K562 (cell line): ENCODE data around the gene NPAS1. TPM values are rescaled to one million over a fixed set of nuclear protein-coding genes. Genes with fewer than 3 reads are reported as not detected.

Source experiments
- ARID2 ChIP-seq: fragments of 450-650 bp; IDR thresholded peaks from 2 replicates; pipeline ENCODE4 v1.6.1; 2017; ENCODE audit warnings: antibody characterized with exemption, mild to moderate bottlenecking
- CC2D1A ChIP-seq: fragments of 450-650 bp; IDR thresholded peaks from 2 replicates; pipeline ENCODE4 v1.6.1; 2017; ENCODE audit warnings: mild to moderate bottlenecking
- FOXP1 ChIP-seq: sonication (generic); formaldehyde crosslinking; IDR thresholded peaks from 2 replicates; pipeline ENCODE4 v1.8.0; 2022; ENCODE audit warnings: mild to moderate bottlenecking, missing genetic modification reagents
- IFI16 ChIP-seq: fragments of 250-450 bp; sonication (Bioruptor Pico); IDR thresholded peaks from 2 replicates; pipeline ENCODE4 v2.1.2; 2022; ENCODE audit warnings: mild to moderate bottlenecking, inconsistent platforms
- ILF3 ChIP-seq: fragments of 450-650 bp; IDR thresholded peaks from 2 replicates; pipeline ENCODE4 v1.6.1; 2018; ENCODE audit warnings: antibody characterized with exemption, mild to moderate bottlenecking, moderate library complexity, borderline replicate concordance
- KAT2B ChIP-seq: IDR thresholded peaks from one replicate; pipeline ENCODE4 v1.6.1; 2012; ENCODE audit warnings: low read depth, mild to moderate bottlenecking, control low read depth, inconsistent platforms, low read length, moderate library complexity
- NR2C1 ChIP-seq, 2 experiments: fragments of 450-650 bp; IDR thresholded peaks; 2 replicates each; pipeline ENCODE4 v1.6.1; 2017; ENCODE audit warnings: mild to moderate bottlenecking in 2 of 2, antibody characterized with exemption in 1 of 2, inconsistent platforms in 1 of 2, missing compliant biosample characterization in 1 of 2, missing genetic modification characterization in 1 of 2
- POLR2A ChIP-seq: fragments of 450-650 bp; conservative IDR thresholded peaks from 2 replicates; pipeline ENCODE4 v1.6.1; 2016
- RBM34 ChIP-seq: fragments of 200-400 bp; formaldehyde crosslinking; IDR thresholded peaks from 2 replicates; pipeline ENCODE4 v1.6.1; 2018; ENCODE audit warnings: low read length, borderline replicate concordance; ENCODE audit not compliant: insufficient read depth
- SMC3 ChIP-seq: conservative IDR thresholded peaks from 2 replicates; pipeline ENCODE4 v1.6.1; 2011; ENCODE audit warnings: low read depth, low read length, improper control_type of control experiment; ENCODE audit not compliant: insufficient read depth
- SPI1 ChIP-seq: IDR thresholded peaks from 2 replicates; pipeline ENCODE4 v1.6.1; 2011; ENCODE audit warnings: low read depth, low read length, control low read depth, borderline replicate concordance
- WHSC1 ChIP-seq: IDR thresholded peaks from one replicate; pipeline ENCODE4 v1.6.1; 2012; ENCODE audit warnings: low read length, control low read depth, inconsistent platforms
- ZBTB1 ChIP-seq: sonication (generic); formaldehyde crosslinking; IDR thresholded peaks from 2 replicates; pipeline ENCODE4 v1.8.1; 2023; ENCODE audit warnings: missing genetic modification reagents, low read depth, mild to moderate bottlenecking, borderline replicate concordance
- ZNF699 ChIP-seq: fragments of 250-450 bp; sonication (Bioruptor Pico); IDR thresholded peaks from 2 replicates; pipeline ENCODE4 v1.8.0; 2021; ENCODE audit warnings: mild to moderate bottlenecking, moderate library complexity; ENCODE audit not compliant: insufficient replicate concordance
- ZNF717 ChIP-seq: fragments of 250-450 bp; sonication (Bioruptor Pico); IDR thresholded peaks from 2 replicates; pipeline ENCODE4 v1.5.0; 2021
- ZNF76 ChIP-seq: fragments of 250-450 bp; sonication (Bioruptor Pico); IDR thresholded peaks from 2 replicates; pipeline ENCODE4 v1.4.0; 2020; ENCODE audit warnings: mild to moderate bottlenecking, moderate library complexity, borderline replicate concordance
- ZNF778 ChIP-seq: fragments of 450-650 bp; formaldehyde crosslinking; IDR thresholded peaks from 2 replicates; pipeline ENCODE4 v1.4.0; 2020; ENCODE audit warnings: mild to moderate bottlenecking, moderate library complexity
- polyA plus RNA-seq, 8 experiments: library from polyadenylated mRNA; depleted of rRNA in 4 of 8; stranded (reverse) in 5 of 8; unstranded in 3 of 8; fragments of >200 nt; fragmentation: Nextera tagmentation in 2 of 8; fragmentation: Illumina TruSeq in 1 of 8; extraction: Ambion mirVana in 2 of 8; extraction: Trizol in 1 of 8; gene quantifications; 2 replicates each; pipeline versions ENCODE4 v1.2.1 to v1.2.3, GENCODE V29; 2011 to 2014; ENCODE audit warnings: inconsistent platforms in 1 of 8, missing spikeins in 1 of 8
- total RNA-seq, 7 experiments: library from RNA; depleted of rRNA in 6 of 7; stranded (reverse); fragments of >200 nt in 6 of 7; fragmentation: Illumina TruSeq in 2 of 7; extraction: Trizol in 2 of 7; gene quantifications; 2 replicates each; pipeline versions ENCODE4 v1.2.1 to v1.2.3, GENCODE V29; 2011 to 2021; ENCODE audit warnings: low replicate concordance in 1 of 7
- TF ChIP-seq, protein P1 (sequence below): fragments of 450-650 bp; formaldehyde crosslinking; IDR thresholded peaks from 2 replicates; pipeline ENCODE4 v1.4.0; 2020; ENCODE audit warnings: mild to moderate bottlenecking
- TF ChIP-seq, protein P2 (sequence below): fragments of 250-450 bp; sonication (Bioruptor Pico); IDR thresholded peaks from 2 replicates; pipeline ENCODE4 v1.8.0; 2021; ENCODE audit warnings: mild to moderate bottlenecking, moderate library complexity
- TF ChIP-seq, protein P3 (sequence below): fragments of 250-450 bp; sonication (Bioruptor Pico); IDR thresholded peaks from 2 replicates; pipeline ENCODE4 v1.8.0; 2021; ENCODE audit warnings: borderline replicate concordance, mild to moderate bottlenecking, moderate library complexity; ENCODE audit not compliant: poor library complexity, severe bottlenecking
- TF ChIP-seq, protein P4 (sequence below): fragments of 450-650 bp; formaldehyde crosslinking; IDR thresholded peaks from 2 replicates; pipeline ENCODE4 v1.4.0; 2022; ENCODE audit warnings: missing genetic modification characterization
- TF ChIP-seq, protein P5 (sequence below): fragments of 450-650 bp; conservative IDR thresholded peaks from 2 replicates; pipeline ENCODE4 v1.6.1; 2016; ENCODE audit warnings: missing genetic modification characterization, low read depth, mild to moderate bottlenecking, control low read depth, missing compliant biosample characterization

Gene NPAS1
- total and polyA plus RNA-seq, 9 of the 15 experiments (the other 6 are each of a cell fraction or from before 2014, with no cell fraction given), result 0.58 to 5.3 (median 2.0) TPM; not detected in 2

DNA sequence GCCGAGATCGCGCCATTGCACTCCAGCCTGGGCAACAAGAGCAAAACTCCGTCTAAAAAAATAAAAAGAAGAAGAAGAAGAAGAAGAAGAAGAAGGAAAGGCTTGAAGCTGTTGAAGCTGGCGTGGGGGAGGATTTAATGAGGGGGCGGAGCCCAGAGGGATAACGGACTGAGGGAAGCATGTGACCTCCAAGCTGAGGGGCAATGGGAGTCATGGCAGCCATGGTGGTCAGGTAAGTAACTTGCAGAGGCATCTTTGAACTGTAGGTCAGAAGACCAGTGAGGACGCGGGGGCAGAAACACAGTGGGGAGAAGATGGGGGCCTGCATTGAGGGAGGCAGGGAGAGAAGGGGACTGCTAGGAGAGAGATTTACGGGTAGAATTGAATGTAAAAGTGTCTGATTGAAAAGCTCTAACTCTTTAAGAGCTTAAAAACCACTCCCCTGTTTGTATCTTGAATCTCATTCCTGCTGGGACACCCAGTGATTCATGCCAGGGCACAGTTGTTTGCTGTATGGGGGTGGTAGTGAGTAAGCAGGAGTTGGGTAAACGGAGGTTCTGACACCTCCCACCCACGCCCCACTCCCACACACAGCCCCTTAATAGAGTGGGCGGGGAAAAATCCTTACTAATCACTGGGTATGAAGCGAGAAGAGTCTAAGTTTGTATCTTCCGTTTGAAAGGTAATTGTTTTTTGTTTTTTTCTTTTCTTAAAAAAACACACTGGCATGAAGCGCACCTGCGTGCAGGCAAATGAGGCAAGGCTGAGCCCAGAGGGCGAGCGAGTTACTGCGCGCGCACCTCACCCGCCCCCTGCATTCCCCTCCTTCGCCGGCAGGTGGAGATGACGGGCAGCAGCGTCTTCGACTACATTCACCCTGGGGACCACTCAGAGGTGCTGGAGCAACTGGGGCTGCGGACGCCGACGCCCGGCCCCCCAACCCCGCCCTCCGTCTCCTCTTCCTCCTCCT lies 15.8 kb downstream of the NPAS1 start (continued):
- TF ChIP-seq, protein P1, sequence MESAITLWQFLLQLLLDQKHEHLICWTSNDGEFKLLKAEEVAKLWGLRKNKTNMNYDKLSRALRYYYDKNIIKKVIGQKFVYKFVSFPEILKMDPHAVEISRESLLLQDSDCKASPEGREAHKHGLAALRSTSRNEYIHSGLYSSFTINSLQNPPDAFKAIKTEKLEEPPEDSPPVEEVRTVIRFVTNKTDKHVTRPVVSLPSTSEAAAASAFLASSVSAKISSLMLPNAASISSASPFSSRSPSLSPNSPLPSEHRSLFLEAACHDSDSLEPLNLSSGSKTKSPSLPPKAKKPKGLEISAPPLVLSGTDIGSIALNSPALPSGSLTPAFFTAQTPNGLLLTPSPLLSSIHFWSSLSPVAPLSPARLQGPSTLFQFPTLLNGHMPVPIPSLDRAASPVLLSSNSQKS, result no peak
- TF ChIP-seq POLR2A, result 0 out of 2 replicates have a peak, but pooled peaks have one; percentile 31
- TF ChIP-seq, protein P2, sequence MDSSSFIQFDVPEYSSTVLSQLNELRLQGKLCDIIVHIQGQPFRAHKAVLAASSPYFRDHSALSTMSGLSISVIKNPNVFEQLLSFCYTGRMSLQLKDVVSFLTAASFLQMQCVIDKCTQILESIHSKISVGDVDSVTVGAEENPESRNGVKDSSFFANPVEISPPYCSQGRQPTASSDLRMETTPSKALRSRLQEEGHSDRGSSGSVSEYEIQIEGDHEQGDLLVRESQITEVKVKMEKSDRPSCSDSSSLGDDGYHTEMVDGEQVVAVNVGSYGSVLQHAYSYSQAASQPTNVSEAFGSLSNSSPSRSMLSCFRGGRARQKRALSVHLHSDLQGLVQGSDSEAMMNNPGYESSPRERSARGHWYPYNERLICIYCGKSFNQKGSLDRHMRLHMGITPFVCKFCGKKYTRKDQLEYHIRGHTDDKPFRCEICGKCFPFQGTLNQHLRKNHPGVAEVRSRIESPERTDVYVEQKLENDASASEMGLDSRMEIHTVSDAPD (CRISPR knock-in tag), result no peak
- no peak for TF ChIP-seq FOXP1 (CRISPR knock-in tag)
- no peak for TF ChIP-seq ZBTB1
- no peak for TF ChIP-seq ZNF76 (CRISPR knock-in tag)
- TF ChIP-seq IFI16 (CRISPR knock-in tag), result no peak
- TF ChIP-seq, protein P3, sequence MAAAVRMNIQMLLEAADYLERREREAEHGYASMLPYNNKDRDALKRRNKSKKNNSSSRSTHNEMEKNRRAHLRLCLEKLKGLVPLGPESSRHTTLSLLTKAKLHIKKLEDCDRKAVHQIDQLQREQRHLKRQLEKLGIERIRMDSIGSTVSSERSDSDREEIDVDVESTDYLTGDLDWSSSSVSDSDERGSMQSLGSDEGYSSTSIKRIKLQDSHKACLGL (CRISPR knock-in tag), result no peak
- TF ChIP-seq, protein P4, sequence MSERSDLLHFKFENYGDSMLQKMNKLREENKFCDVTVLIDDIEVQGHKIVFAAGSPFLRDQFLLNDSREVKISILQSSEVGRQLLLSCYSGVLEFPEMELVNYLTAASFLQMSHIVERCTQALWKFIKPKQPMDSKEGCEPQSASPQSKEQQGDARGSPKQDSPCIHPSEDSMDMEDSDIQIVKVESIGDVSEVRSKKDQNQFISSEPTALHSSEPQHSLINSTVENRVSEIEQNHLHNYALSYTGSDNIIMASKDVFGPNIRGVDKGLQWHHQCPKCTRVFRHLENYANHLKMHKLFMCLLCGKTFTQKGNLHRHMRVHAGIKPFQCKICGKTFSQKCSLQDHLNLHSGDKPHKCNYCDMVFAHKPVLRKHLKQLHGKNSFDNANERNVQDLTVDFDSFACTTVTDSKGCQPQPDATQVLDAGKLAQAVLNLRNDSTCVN (CRISPR knock-in tag), result no peak
- TF ChIP-seq CC2D1A, result peak; percentile 27
- no peak for TF ChIP-seq KAT2B
- no peak for TF ChIP-seq ZNF778 (CRISPR knock-in tag)
- no peak for TF ChIP-seq ZNF699 (CRISPR knock-in tag)
- TF ChIP-seq ZNF717 (CRISPR knock-in tag), result no peak
- TF ChIP-seq, protein P5, sequence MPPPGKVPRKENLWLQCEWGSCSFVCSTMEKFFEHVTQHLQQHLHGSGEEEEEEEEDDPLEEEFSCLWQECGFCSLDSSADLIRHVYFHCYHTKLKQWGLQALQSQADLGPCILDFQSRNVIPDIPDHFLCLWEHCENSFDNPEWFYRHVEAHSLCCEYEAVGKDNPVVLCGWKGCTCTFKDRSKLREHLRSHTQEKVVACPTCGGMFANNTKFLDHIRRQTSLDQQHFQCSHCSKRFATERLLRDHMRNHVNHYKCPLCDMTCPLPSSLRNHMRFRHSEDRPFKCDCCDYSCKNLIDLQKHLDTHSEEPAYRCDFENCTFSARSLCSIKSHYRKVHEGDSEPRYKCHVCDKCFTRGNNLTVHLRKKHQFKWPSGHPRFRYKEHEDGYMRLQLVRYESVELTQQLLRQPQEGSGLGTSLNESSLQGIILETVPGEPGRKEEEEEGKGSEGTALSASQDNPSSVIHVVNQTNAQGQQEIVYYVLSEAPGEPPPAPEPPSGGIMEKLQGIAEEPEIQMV (tag), result peak; percentile 50; the same call in 1 of the 2 replicates
- no peak for TF ChIP-seq RBM34
- TF ChIP-seq ILF3, result no peak
- TF ChIP-seq SPI1, result no peak
- TF ChIP-seq NR2C1 (IDR thresholded peaks at IDR 0.05), result no peak; the same call in 1 of the 2 replicates
- TF ChIP-seq NR2C1 (tag; IDR thresholded peaks at IDR 0.05), result no peak
- TF ChIP-seq WHSC1, result no peak
- TF ChIP-seq ARID2, result no peak
- TF ChIP-seq SMC3, result peak; percentile 32; the same call in 1 of the 2 replicates
